Smooth muscle cell (in vitro differentiated cells): Measurements from ENCODE around the gene GZF1. TPM values are rescaled to one million over a fixed set of nuclear protein-coding genes. Genes with fewer than 3 reads are reported as not detected.

Experiments
- DNase-seq: peaks from one replicate; lab custom pipeline; 2025; ENCODE audit not compliant: unreplicated experiment; lab: John Stamatoyannopoulos, UW
- H2AFZ ChIP-seq: fragments of 200-600 bp; sonication (generic); 2 replicates; pipeline ENCODE4 v1.6.0; 2016; ENCODE audit warnings: antibody characterized with exemption, low read depth, mild to moderate bottlenecking
- H3F3A ChIP-seq: fragments of 200-600 bp; sonication (generic); 2 replicates; pipeline ENCODE4 v1.6.0; 2017; ENCODE audit warnings: antibody characterized with exemption, low read depth
- H3K27ac ChIP-seq: fragments of 200-600 bp; sonication (generic); 2 replicates; pipeline ENCODE4 v1.5.1; 2016; ENCODE audit warnings: low read depth, mild to moderate bottlenecking
- H3K27me3 ChIP-seq: fragments of 200-600 bp; sonication (generic); 2 replicates; pipeline ENCODE4 v1.6.1; 2016; ENCODE audit warnings: low read depth, mild to moderate bottlenecking
- H3K36me3 ChIP-seq: fragments of 200-600 bp; sonication (generic); 2 replicates; pipeline ENCODE4 v1.5.1; 2016; ENCODE audit warnings: low read depth
- H3K4me1 ChIP-seq: fragments of 200-600 bp; sonication (generic); 2 replicates; pipeline ENCODE4 v1.5.1; 2016; ENCODE audit warnings: low read depth
- H3K4me2 ChIP-seq: fragments of 200-600 bp; sonication (generic); 2 replicates; pipeline ENCODE4 v1.6.0; 2016; ENCODE audit warnings: mild to moderate bottlenecking
- H3K4me3 ChIP-seq: fragments of 200-600 bp; sonication (generic); 2 replicates; pipeline ENCODE4 v1.5.1; 2016; ENCODE audit warnings: mild to moderate bottlenecking
- H3K79me2 ChIP-seq: fragments of 200-600 bp; sonication (generic); 2 replicates; pipeline ENCODE4 v1.6.0; 2016; ENCODE audit warnings: low read depth, mild to moderate bottlenecking
- H3K9ac ChIP-seq: fragments of 200-600 bp; sonication (generic); 2 replicates; pipeline ENCODE4 v1.6.0; 2016; ENCODE audit warnings: low read depth
- H3K9me3 ChIP-seq: fragments of 200-600 bp; sonication (generic); replicated peaks from 2 replicates; pipeline ENCODE4 v1.5.1; 2016; ENCODE audit warnings: low read depth
- H4K20me1 ChIP-seq: fragments of 200-600 bp; sonication (generic); 2 replicates; pipeline ENCODE4 v1.6.0; 2016; ENCODE audit warnings: low read depth
- WGBS: methylation state at CpG from one replicate; pipeline ENCODE4 v1.1.7; 2016; ENCODE audit warnings: low lambda C conversion rate; 5-methylcytosine and 5-hydroxymethylcytosine counted together
- polyA plus RNA-seq: library from polyadenylated mRNA; unstranded; fragments of >200 nt; fragmentation: Nextera tagmentation; extraction: Ambion mirVana; gene quantifications from 2 replicates; pipeline ENCODE4 v1.2.1, GENCODE V29; 2016
- total RNA-seq: library from RNA; depleted of rRNA; stranded (reverse); fragments of >200 nt; gene quantifications from 2 replicates; pipeline ENCODE4 v1.2.3, GENCODE V29; 2014
- TF ChIP-seq, protein P1 (sequence below): fragments of 200-600 bp; sonication (generic); IDR thresholded peaks from 2 replicates; pipeline ENCODE4 v1.5.1; 2017; ENCODE audit warnings: borderline replicate concordance, mild to moderate bottlenecking, antibody characterized with exemption; ENCODE audit not compliant: insufficient read depth, poor library complexity, severe bottlenecking

The GZF1 gene
- total and polyA plus RNA-seq, 2 experiments from 2014 or later = 6.0 to 13.7 TPM

- Histone ChIP-seq H3K4me1 (peaks cover 5% of the 10 kb centered on the region), H2AFZ (no peak overlapping the region), H3K9me3 (no peaks in the 10 kb centered on the region), H3K9ac (no peak overlapping the region), H3K27ac (peak overlapping the region; percentile 26), H3K4me2 (no peak overlapping the region), H4K20me1 (peaks cover 55% of the 10 kb centered on the region), H3K79me2 (peaks cover 43% of the 10 kb centered on the region), H3K36me3 (peaks cover 11% of the 10 kb centered on the region), H3K27me3 (no peaks in the 10 kb centered on the region), H3K4me3 (no peak overlapping the region), H3F3A (no peaks in the 10 kb centered on the region)
- DNase-seq = no peak
- TF ChIP-seq, protein P1, sequence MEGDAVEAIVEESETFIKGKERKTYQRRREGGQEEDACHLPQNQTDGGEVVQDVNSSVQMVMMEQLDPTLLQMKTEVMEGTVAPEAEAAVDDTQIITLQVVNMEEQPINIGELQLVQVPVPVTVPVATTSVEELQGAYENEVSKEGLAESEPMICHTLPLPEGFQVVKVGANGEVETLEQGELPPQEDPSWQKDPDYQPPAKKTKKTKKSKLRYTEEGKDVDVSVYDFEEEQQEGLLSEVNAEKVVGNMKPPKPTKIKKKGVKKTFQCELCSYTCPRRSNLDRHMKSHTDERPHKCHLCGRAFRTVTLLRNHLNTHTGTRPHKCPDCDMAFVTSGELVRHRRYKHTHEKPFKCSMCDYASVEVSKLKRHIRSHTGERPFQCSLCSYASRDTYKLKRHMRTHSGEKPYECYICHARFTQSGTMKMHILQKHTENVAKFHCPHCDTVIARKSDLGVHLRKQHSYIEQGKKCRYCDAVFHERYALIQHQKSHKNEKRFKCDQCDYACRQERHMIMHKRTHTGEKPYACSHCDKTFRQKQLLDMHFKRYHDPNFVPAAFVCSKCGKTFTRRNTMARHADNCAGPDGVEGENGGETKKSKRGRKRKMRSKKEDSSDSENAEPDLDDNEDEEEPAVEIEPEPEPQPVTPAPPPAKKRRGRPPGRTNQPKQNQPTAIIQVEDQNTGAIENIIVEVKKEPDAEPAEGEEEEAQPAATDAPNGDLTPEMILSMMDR = no peak
- 95% methylated on average over 14 of the region's 14 CpGs for WGBS
Observed at GRCh38 chr20:23369072-23369823, 7.3 kb downstream of the GZF1 start.

DNA sequence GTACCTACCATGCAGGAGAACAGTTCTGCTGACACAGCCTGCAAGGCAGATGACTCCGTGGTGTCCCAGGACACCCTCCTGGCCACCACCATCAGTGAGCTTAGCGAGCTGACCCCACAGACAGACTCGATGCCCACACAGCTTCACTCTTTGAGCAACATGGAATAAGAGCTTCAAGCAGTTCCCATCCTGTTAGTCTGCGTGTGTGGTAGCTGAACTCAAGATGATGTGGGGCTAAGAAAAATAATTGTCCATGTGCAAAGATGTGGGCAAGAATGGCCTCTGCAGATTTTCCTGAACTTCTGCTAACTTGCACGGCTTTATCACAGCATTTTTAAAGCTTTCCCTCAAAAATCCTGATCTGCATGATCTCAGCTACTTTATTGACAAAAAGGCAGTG lies 8.3 kb downstream of the GZF1 start:
- no peak overlapping the region for H2AFZ ChIP-seq
- H3K27ac ChIP-seq = no peak overlapping the region
- no peak overlapping the region for H3K4me2 ChIP-seq
- H3K27me3 ChIP-seq = no peaks in the 10 kb centered on the region
- H3K9ac ChIP-seq = no peak overlapping the region
- no peak overlapping the region for H3K4me3 ChIP-seq
- no peaks in the 10 kb centered on the region for H3F3A ChIP-seq
- H4K20me1 ChIP-seq = peaks cover 48% of the 10 kb centered on the region
- peaks cover 5% of the 10 kb centered on the region for H3K4me1 ChIP-seq
- H3K36me3 ChIP-seq = peaks cover 11% of the 10 kb centered on the region
- 97% methylated on average over 5 of the region's 5 CpGs for WGBS
- peaks cover 37% of the 10 kb centered on the region for H3K79me2 ChIP-seq
- TF ChIP-seq, protein P1 = no peak
- no peak for DNase-seq
- H3K9me3 ChIP-seq = no peaks in the 10 kb centered on the region

DNA sequence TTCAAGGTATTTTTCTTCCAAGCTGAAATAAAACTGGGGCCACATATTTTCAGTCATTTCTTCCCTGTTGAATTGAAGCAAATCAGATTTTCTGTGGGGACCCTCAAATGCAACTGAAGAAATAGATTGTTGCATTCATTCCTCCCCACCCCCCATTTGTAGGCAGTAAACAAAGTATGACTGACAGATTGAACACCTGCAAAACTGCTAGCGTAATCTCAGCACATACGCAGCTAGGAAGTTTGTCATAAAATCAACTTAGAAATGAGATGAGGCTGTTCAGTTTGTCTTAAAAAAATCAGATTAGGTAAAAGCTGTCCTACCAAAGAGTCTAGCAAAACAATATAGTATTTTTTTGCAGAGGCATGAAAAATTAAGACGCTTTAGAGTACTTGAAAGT lies 8.9 kb downstream of the GZF1 start:
- peaks cover 11% of the 10 kb centered on the region for H3K36me3 ChIP-seq

More for the DNA sequence above, 8.9 kb downstream of the GZF1 start:
- H3K4me2 ChIP-seq = no peak overlapping the region
- DNase-seq = no peak
- H3K79me2 ChIP-seq = peaks cover 31% of the 10 kb centered on the region
- no peak overlapping the region for H2AFZ ChIP-seq
- H3F3A ChIP-seq = no peaks in the 10 kb centered on the region
- peaks cover 42% of the 10 kb centered on the region for H4K20me1 ChIP-seq
- H3K27me3 ChIP-seq = no peaks in the 10 kb centered on the region
- H3K4me3 ChIP-seq = no peak overlapping the region
- peaks cover 5% of the 10 kb centered on the region for H3K4me1 ChIP-seq
- H3K27ac ChIP-seq = no peak overlapping the region
- no peaks in the 10 kb centered on the region for H3K9me3 ChIP-seq
- WGBS = 80% methylated on average over 3 of the region's 3 CpGs
- no peak overlapping the region for H3K9ac ChIP-seq
- TF ChIP-seq, protein P1 = no peak
